Stimulated activated CD8-positive, alpha-beta memory T cell treated with anti-CD3 and anti-CD28 coated beads, Interleukin-7, amount 100 ng/mL, for 48 hours (primary cell): ENCODE results near the gene ZCCHC14.
"Not testable (repeated sequence)": the region's sequence is repeated elsewhere in the genome, so short reads cannot be mapped to it uniquely, and the experiment has no call there.

Experiments
- DNase-seq, 2 donors: peaks; one replicate each; pipeline ENCODE4 v3.0.0-alpha.2; 2020; ENCODE audit warnings: low read depth in 1 of 2; ENCODE audit errors: extremely low read depth in 1 of 2

The ZCCHC14 gene

GRCh38 chr16:87366930-87367329 lies 125.9 kb downstream of the ZCCHC14 start:
- no peak for DNase-seq

- DNase-seq = no peak
These were observed 126.5 kb downstream of the ZCCHC14 start for GRCh38 chr16:87366288-87366687.

GRCh38 chr16:87365021-87365713 lies 127.7 kb downstream of the ZCCHC14 start:
- no peak for DNase-seq

- no peak for DNase-seq
These were observed 128.9 kb downstream of the ZCCHC14 start for GRCh38 chr16:87363771-87364455.

GRCh38 chr16:87362828-87363559 lies 129.8 kb downstream of the ZCCHC14 start:
- DNase-seq = not testable (repeated sequence)

GRCh38 chr16:87361916-87362619 lies 130.8 kb downstream of the ZCCHC14 start:
- no peak for DNase-seq

GRCh38 chr16:87360862-87361610 lies 131.8 kb downstream of the ZCCHC14 start:
- DNase-seq = no peak

GRCh38 chr16:87359121-87359520 lies 133.7 kb downstream of the ZCCHC14 start:
- DNase-seq = no peak

GRCh38 chr16:87358696-87359095 lies 134.1 kb downstream of the ZCCHC14 start:
- no peak for DNase-seq

GRCh38 chr16:87358250-87358649 lies 134.6 kb downstream of the ZCCHC14 start:
- no peak for DNase-seq

- DNase-seq = no peak
These were observed 136.4 kb downstream of the ZCCHC14 start for GRCh38 chr16:87356491-87356853.
